NB4 (cell line): ENCODE results near the gene ZSCAN12.

Experiments used
- MAX ChIP-seq: IDR thresholded peaks from 2 replicates; pipeline ENCODE4 v1.6.1; 2011; ENCODE audit warnings: low read depth, low read length
- MYC ChIP-seq: IDR thresholded peaks from 2 replicates; pipeline ENCODE4 v1.6.1; 2011; ENCODE audit warnings: low read depth, low read length
- POLR2A ChIP-seq: IDR thresholded peaks from 2 replicates; pipeline ENCODE4 v1.6.1; 2011; ENCODE audit warnings: mild to moderate bottlenecking; ENCODE audit not compliant: insufficient read length; ENCODE audit errors: extremely low read depth
- TF ChIP-seq, protein P1 (sequence below): IDR thresholded peaks from one replicate; pipeline ENCODE4 v1.5.1; 2012; ENCODE audit warnings: low read depth, low read length

GRCh38 chr6:28399350-28400121 lies at the start of gene ZSCAN12:
- TF ChIP-seq, protein P1, sequence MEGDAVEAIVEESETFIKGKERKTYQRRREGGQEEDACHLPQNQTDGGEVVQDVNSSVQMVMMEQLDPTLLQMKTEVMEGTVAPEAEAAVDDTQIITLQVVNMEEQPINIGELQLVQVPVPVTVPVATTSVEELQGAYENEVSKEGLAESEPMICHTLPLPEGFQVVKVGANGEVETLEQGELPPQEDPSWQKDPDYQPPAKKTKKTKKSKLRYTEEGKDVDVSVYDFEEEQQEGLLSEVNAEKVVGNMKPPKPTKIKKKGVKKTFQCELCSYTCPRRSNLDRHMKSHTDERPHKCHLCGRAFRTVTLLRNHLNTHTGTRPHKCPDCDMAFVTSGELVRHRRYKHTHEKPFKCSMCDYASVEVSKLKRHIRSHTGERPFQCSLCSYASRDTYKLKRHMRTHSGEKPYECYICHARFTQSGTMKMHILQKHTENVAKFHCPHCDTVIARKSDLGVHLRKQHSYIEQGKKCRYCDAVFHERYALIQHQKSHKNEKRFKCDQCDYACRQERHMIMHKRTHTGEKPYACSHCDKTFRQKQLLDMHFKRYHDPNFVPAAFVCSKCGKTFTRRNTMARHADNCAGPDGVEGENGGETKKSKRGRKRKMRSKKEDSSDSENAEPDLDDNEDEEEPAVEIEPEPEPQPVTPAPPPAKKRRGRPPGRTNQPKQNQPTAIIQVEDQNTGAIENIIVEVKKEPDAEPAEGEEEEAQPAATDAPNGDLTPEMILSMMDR: peak; percentile 63
- TF ChIP-seq MAX: peak; percentile 48
- TF ChIP-seq MYC: peak; percentile 60
- peak; percentile 67 for TF ChIP-seq POLR2A
